ENCODE measurements around the gene DNASE1L2. TPM values are rescaled to one million over a fixed set of nuclear protein-coding genes. Genes with fewer than 3 reads are reported as not detected.

The DNASE1L2 gene
- total and polyA plus RNA-seq, 10 of the 15 experiments (the other 5 are each of a cell fraction or from before 2014, with no cell fraction given) = 0.06 to 1.5 (median 0.29) TPM

GRCh38 chr16:2205104-2205966 is 30.9 kb upstream of the DNASE1L2 start, which contains the start of gene MLST8 (continued):
- TF ChIP-seq ATF7 (IDR thresholded peaks at IDR 0.05; ENCODE audit: low read depth) (peak; percentile 95), MAX (IDR thresholded peaks at IDR 0.05; ENCODE audit: low read depth, low read length) (peak; percentile 80), E2F8 (IDR thresholded peaks at IDR 0.05; ENCODE audit: low read depth, partially characterized antibody) (no peak), ATF3 (IDR thresholded peaks at IDR 0.05; ENCODE audit: borderline replicate concordance, extremely low read depth, low read depth, low read length) (peak; percentile 70), RELB (IDR thresholded peaks at IDR 0.05; ENCODE audit: low read depth) (peak; percentile 86; the same call in 1 of the 2 replicates), ZNF687 (IDR thresholded peaks at IDR 0.05) (peak; percentile 72; the same call in 1 of the 2 replicates), IRF5 (IDR thresholded peaks at IDR 0.05; ENCODE audit: borderline replicate concordance) (no peak), ZNF207 (IDR thresholded peaks at IDR 0.05; ENCODE audit: borderline replicate concordance) (peak; percentile 96; the same call in 1 of the 2 replicates), SPI1 (IDR thresholded peaks at IDR 0.05; ENCODE audit: borderline replicate concordance, insufficient read depth, low read depth, low read length) (0 out of 2 replicates have a peak, but pooled peaks have one; percentile 19), RELA (IDR thresholded peaks at IDR 0.05; ENCODE audit: borderline replicate concordance, partially characterized antibody) (peak; percentile 73), BCL11A (IDR thresholded peaks at IDR 0.05; ENCODE audit: low read depth, low read length) (no peak), CHD2 (IDR thresholded peaks at IDR 0.05; ENCODE audit: borderline replicate concordance, low read depth, low read length) (0 out of 2 replicates have a peak, but pooled peaks have one; percentile 33), TARDBP (IDR thresholded peaks at IDR 0.05; ENCODE audit: borderline replicate concordance) (peak; percentile 50; the same call in 1 of the 2 replicates), IRF4 (IDR thresholded peaks at IDR 0.05; ENCODE audit: low read depth, low read length) (no peak)

All from GM12878 (cell line).